ENCODE data around the gene THOC5. TPM values are rescaled to one million over a fixed set of nuclear protein-coding genes. Genes with fewer than 3 reads are reported as not detected.

THOC5 gene
- polyA plus RNA-seq, 1 of the 3 experiments (the other 2 are of a cell fraction) = 95.9 TPM

DNA sequence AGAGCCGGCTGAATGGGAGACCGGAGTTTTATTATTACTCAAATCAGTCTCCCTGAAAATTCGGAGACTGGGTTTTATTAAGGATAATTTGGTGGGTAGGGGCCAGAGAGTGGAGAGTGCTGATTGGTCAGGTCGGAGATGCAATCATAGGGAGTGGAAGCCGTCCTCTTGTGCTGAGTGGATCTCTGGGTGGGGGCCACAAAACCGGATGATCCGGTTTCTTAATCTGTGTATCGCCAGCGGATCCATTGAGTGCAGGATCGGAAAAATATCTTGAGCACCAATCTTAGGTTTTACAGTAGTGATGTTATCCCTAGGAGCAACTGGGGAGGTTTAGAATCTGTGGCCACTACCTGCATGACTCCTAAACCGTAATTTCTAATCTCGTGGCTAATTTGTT lies 28.2 kb upstream of the THOC5 start:
- H2AFZ ChIP-seq (ENCODE audit: low read depth) = no peak overlapping the region
- H4K20me1 ChIP-seq (ENCODE audit: insufficient read depth) = no peaks in the 10 kb centered on the region
- DNase-seq = no peak
- no peaks in the 10 kb centered on the region for H3K36me3 ChIP-seq (replicated peaks in 1 of 2; ENCODE audit: control insufficient read depth in 1 of 2, insufficient read depth in 2 of 2, low read length in 1 of 2)
- ChIA-PET POLR2A (interaction anchor here (2.4 kb wide), 1 partner anchor 28 kb away, joined by 16 read pairs; the partner anchor contains the start of gene THOC5), CTCF (no interaction called here)
- no peak overlapping the region for H3K9ac ChIP-seq
- H3K4me2 ChIP-seq = peak overlapping the region; percentile 94
- 80% methylated on average over 12 of the region's 12 CpGs for WGBS (ENCODE audit: low lambda C conversion rate)
- peak overlapping the region in 1 of 2 experiments; percentile 95; a peak in 2 of 4 replicates for H3K4me3 ChIP-seq (ENCODE audit: low read depth in 2 of 2, low read length in 1 of 2)
- no peaks in the 10 kb centered on the region for H3K9me2 ChIP-seq
- H3K9me3 ChIP-seq = no peaks in the 10 kb centered on the region
- H3F3A ChIP-seq (replicated peaks; ENCODE audit: insufficient read depth) = no peaks in the 10 kb centered on the region
- no peaks in the 10 kb centered on the region for H3K27me3 ChIP-seq (ENCODE audit: insufficient read depth)
- H3K4me1 ChIP-seq (ENCODE audit: control insufficient read depth in 1 of 2, insufficient read depth in 2 of 2, low read depth in 1 of 2, low read length in 1 of 2) = peaks cover 0 to 7% of the 10 kb centered on the region in 2 experiments; a peak in 1 of 4 replicates
- TF ChIP-seq NRF1 (IDR thresholded peaks at IDR 0.05; ENCODE audit: low read depth, low read length) = no peak
- no peak for TF ChIP-seq SMC3 (IDR thresholded peaks at IDR 0.05; ENCODE audit: low read depth, low read length)
- no peak for TF ChIP-seq GABPA (IDR thresholded peaks at IDR 0.05; ENCODE audit: low read depth)
- TF ChIP-seq, protein P1, sequence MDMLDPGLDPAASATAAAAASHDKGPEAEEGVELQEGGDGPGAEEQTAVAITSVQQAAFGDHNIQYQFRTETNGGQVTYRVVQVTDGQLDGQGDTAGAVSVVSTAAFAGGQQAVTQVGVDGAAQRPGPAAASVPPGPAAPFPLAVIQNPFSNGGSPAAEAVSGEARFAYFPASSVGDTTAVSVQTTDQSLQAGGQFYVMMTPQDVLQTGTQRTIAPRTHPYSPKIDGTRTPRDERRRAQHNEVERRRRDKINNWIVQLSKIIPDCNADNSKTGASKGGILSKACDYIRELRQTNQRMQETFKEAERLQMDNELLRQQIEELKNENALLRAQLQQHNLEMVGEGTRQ (IDR thresholded peaks at IDR 0.05; ENCODE audit: borderline replicate concordance, low read depth, low read length) = no peak
- TF ChIP-seq RFX5 (IDR thresholded peaks at IDR 0.05; ENCODE audit: low read length) = no peak
- TF ChIP-seq RCOR1 (IDR thresholded peaks at IDR 0.05; ENCODE audit: low read length) = no peak
- TF ChIP-seq POLR2AphosphoS5 (IDR thresholded peaks at IDR 0.05; ENCODE audit: low read depth, low read length) = no peak
- TF ChIP-seq GATA2 (CRISPR knock-in tag; IDR thresholded peaks at IDR 0.05) = no peak
- TF ChIP-seq CHD2 (IDR thresholded peaks at IDR 0.05; ENCODE audit: low read length, partially characterized antibody) = no peak
- TF ChIP-seq MXI1 (IDR thresholded peaks at IDR 0.05; ENCODE audit: low read depth, low read length) = no peak
- TF ChIP-seq, protein P2, sequence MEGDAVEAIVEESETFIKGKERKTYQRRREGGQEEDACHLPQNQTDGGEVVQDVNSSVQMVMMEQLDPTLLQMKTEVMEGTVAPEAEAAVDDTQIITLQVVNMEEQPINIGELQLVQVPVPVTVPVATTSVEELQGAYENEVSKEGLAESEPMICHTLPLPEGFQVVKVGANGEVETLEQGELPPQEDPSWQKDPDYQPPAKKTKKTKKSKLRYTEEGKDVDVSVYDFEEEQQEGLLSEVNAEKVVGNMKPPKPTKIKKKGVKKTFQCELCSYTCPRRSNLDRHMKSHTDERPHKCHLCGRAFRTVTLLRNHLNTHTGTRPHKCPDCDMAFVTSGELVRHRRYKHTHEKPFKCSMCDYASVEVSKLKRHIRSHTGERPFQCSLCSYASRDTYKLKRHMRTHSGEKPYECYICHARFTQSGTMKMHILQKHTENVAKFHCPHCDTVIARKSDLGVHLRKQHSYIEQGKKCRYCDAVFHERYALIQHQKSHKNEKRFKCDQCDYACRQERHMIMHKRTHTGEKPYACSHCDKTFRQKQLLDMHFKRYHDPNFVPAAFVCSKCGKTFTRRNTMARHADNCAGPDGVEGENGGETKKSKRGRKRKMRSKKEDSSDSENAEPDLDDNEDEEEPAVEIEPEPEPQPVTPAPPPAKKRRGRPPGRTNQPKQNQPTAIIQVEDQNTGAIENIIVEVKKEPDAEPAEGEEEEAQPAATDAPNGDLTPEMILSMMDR (IDR thresholded peaks at IDR 0.05) = no peak
- no peak for TF ChIP-seq NFIC (IDR thresholded peaks at IDR 0.05; ENCODE audit: borderline replicate concordance)
- TF ChIP-seq, protein P3, sequence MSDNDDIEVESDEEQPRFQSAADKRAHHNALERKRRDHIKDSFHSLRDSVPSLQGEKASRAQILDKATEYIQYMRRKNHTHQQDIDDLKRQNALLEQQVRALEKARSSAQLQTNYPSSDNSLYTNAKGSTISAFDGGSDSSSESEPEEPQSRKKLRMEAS (IDR thresholded peaks at IDR 0.05; ENCODE audit: low read depth) = no peak
- TF ChIP-seq RXRA (IDR thresholded peaks at IDR 0.05; ENCODE audit: borderline replicate concordance, low read depth) = no peak
- H3K27ac ChIP-seq (ENCODE audit: low read depth in 2 of 2, low read length in 1 of 2) = no peak overlapping the region
- peaks cover 9% of the 10 kb centered on the region; the same call in 1 of the 2 replicates for H3K79me2 ChIP-seq (ENCODE audit: insufficient read depth)

DNA sequence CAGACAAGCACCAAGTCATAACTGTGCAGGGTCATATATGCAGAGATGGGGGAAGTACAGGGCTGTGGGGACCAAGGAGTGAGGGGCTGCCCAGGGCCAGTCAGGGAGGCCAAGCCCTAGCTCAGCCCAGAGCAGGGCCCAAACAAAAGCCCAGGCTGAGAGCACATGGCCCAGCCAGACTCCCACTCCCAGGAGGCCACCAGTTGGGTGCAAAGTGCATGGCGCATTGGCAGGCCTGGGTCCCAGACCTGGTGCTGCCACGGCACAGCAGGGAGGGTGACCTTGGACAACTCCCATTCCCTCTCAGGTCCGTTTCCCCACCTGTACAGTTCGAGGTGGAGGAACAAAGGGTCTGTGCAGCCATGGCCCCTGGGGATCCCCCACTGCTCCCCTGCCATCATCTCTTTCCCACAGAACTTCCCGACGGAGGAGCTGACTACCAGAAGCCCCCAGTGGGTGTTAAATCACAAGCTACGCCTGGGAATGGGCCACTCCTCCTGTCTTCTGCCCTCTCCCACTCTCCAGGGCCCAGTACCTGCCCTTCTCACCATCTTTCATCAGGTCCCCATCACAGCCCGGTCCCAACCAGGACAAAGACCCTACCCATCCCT lies 26.7 kb upstream of the THOC5 start:
- ChIA-PET POLR2A (interaction anchor here (1.0 to 2.4 kb wide), 2 partner anchors 14 to 26 kb away, joined by 3 to 16 read pairs; partner anchors contain the start of gene THOC5), CTCF (interaction anchor here (1.0 to 1.6 kb wide), 4 partner anchors 10 to 508 kb away, joined by 3 to 7 read pairs (median 4); partner anchors contain the start of gene THOC5)
- H4K20me1 ChIP-seq (ENCODE audit: insufficient read depth) = no peaks in the 10 kb centered on the region
- TF ChIP-seq NFIC (IDR thresholded peaks at IDR 0.05; ENCODE audit: borderline replicate concordance) (no peak), CHD2 (IDR thresholded peaks at IDR 0.05; ENCODE audit: low read length, partially characterized antibody) (no peak), ELF1 (IDR thresholded peaks at IDR 0.05) (no peak), RXRA (IDR thresholded peaks at IDR 0.05; ENCODE audit: borderline replicate concordance, low read depth) (no peak), FOSL2 (IDR thresholded peaks at IDR 0.05; ENCODE audit: borderline replicate concordance, low read depth) (no peak), POLR2AphosphoS5 (IDR thresholded peaks at IDR 0.05; ENCODE audit: low read depth, low read length) (no peak), RAD21 (IDR thresholded peaks at IDR 0.05; ENCODE audit: low read length) (no peak), GATA2 (CRISPR knock-in tag; IDR thresholded peaks at IDR 0.05) (no peak), GABPA (IDR thresholded peaks at IDR 0.05; ENCODE audit: low read depth) (no peak)
- H3K9me3 ChIP-seq = no peaks in the 10 kb centered on the region
- H3K4me2 ChIP-seq = peak overlapping the region; percentile 94
- H3K9ac ChIP-seq = peak overlapping the region; percentile 78
- peaks cover 0 to 7% of the 10 kb centered on the region in 2 experiments; a peak in 1 of 4 replicates for H3K4me1 ChIP-seq (ENCODE audit: control insufficient read depth in 1 of 2, insufficient read depth in 2 of 2, low read depth in 1 of 2, low read length in 1 of 2)
- no peaks in the 10 kb centered on the region for H3F3A ChIP-seq (replicated peaks; ENCODE audit: insufficient read depth)
- DNase-seq = peak; percentile 62
- no peaks in the 10 kb centered on the region for H3K27me3 ChIP-seq (ENCODE audit: insufficient read depth)
- H3K27ac ChIP-seq (ENCODE audit: low read depth in 2 of 2, low read length in 1 of 2) = peak overlapping the region; percentile 28 to 79; a peak in 3 of 4 replicates
- H3K4me3 ChIP-seq (ENCODE audit: low read depth in 2 of 2, low read length in 1 of 2) = peak overlapping the region; percentile 65 to 95
- no peaks in the 10 kb centered on the region for H3K36me3 ChIP-seq (replicated peaks in 1 of 2; ENCODE audit: control insufficient read depth in 1 of 2, insufficient read depth in 2 of 2, low read length in 1 of 2)
- H3K79me2 ChIP-seq (ENCODE audit: insufficient read depth) = peaks cover 9% of the 10 kb centered on the region; the same call in 1 of the 2 replicates
- H2AFZ ChIP-seq (ENCODE audit: low read depth) = peak overlapping the region; percentile 90
- no peaks in the 10 kb centered on the region for H3K9me2 ChIP-seq
- 10% methylated on average over 8 of the region's 8 CpGs for WGBS (ENCODE audit: low lambda C conversion rate)
